Astrocyte (in vitro differentiated cells and primary cell): ENCODE data around the gene ARL17B.
"Not testable (repeated sequence)": the region's sequence is repeated elsewhere in the genome, so short reads cannot be mapped to it uniquely, and the experiment has no call there.

Experiments used
- EZH2 ChIP-seq: IDR thresholded peaks from 2 replicates; pipeline ENCODE4 v1.6.1; 2012; ENCODE audit warnings: mild to moderate bottlenecking, low read length, inconsistent platforms; ENCODE audit not compliant: insufficient read depth
- TF ChIP-seq, protein P1 (sequence below): IDR thresholded peaks from 2 replicates; pipeline ENCODE4 v1.5.1; 2011; ENCODE audit warnings: low read depth, mild to moderate bottlenecking, inconsistent platforms, low read length, moderate library complexity; ENCODE audit not compliant: insufficient read depth

DNA sequence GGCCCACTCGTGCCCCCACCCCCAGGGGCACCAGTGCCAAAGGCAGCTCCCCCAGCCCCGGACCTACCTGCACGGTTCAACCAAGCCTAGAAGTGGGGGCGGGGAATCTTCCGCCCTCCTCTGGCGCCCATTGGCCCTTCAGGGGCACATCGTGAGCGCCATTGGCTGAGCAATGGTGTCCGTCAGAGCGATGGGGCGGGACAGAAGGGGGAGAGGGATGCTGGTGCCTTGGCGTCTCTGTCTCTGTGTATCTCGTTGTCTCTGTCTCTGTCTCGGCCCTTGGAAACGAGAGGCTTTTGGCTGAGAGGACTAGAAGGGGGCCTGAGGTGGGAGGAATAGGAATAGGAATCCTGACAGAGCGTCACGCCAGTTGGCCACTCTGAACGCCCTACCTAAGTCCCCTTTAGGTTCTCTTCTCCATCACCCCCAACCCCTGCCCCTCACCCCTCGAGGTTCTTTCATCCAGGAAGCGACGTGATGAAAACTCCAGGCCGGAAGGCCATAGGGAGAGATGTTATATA is 136.2 kb downstream of the ARL17B start:
- TF ChIP-seq, protein P1, sequence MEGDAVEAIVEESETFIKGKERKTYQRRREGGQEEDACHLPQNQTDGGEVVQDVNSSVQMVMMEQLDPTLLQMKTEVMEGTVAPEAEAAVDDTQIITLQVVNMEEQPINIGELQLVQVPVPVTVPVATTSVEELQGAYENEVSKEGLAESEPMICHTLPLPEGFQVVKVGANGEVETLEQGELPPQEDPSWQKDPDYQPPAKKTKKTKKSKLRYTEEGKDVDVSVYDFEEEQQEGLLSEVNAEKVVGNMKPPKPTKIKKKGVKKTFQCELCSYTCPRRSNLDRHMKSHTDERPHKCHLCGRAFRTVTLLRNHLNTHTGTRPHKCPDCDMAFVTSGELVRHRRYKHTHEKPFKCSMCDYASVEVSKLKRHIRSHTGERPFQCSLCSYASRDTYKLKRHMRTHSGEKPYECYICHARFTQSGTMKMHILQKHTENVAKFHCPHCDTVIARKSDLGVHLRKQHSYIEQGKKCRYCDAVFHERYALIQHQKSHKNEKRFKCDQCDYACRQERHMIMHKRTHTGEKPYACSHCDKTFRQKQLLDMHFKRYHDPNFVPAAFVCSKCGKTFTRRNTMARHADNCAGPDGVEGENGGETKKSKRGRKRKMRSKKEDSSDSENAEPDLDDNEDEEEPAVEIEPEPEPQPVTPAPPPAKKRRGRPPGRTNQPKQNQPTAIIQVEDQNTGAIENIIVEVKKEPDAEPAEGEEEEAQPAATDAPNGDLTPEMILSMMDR = not testable (repeated sequence)
- not testable (repeated sequence) for TF ChIP-seq EZH2
